Omental fat pad (tissue), 4 donors: ENCODE measurements around the gene C10orf143. TPM values are rescaled to one million over a fixed set of nuclear protein-coding genes. Genes with fewer than 3 reads are reported as not detected.
"Not testable (repeated sequence)": the region's sequence is repeated elsewhere in the genome, so short reads cannot be mapped to it uniquely, and the experiment has no call there.

Experiments used
- ATAC-seq: fragments of 150-250 bp; one replicate; pipeline ENCODE4 v1.9.1; 2016; ENCODE audit warnings: mild to moderate bottlenecking, moderate library complexity; ENCODE audit not compliant: low FRiP score
- DNase-seq: peaks from one replicate; pipeline ENCODE4 v3.0.0-alpha.2; 2019; ENCODE audit warnings: low spot score
- total RNA-seq, 4 donors: library from RNA; depleted of rRNA; stranded (reverse); fragments of >200 nt; gene quantifications; one replicate each; pipeline ENCODE4 v1.1.0, GENCODE V29; 2016
- TF ChIP-seq, protein P1 (sequence below), 3 donors: fragments of 450-650 bp; IDR thresholded peaks; one replicate each; pipeline ENCODE4 v1.5.1; 2016 to 2017; ENCODE audit warnings: antibody characterized with exemption in 3 of 3, mild to moderate bottlenecking in 3 of 3, moderate library complexity in 2 of 3

The C10orf143 gene
- total RNA-seq, 4 donors from 2014 or later = 1.3 to 2.6 (median 1.6) TPM

- ATAC-seq = no peak
- TF ChIP-seq, protein P1, sequence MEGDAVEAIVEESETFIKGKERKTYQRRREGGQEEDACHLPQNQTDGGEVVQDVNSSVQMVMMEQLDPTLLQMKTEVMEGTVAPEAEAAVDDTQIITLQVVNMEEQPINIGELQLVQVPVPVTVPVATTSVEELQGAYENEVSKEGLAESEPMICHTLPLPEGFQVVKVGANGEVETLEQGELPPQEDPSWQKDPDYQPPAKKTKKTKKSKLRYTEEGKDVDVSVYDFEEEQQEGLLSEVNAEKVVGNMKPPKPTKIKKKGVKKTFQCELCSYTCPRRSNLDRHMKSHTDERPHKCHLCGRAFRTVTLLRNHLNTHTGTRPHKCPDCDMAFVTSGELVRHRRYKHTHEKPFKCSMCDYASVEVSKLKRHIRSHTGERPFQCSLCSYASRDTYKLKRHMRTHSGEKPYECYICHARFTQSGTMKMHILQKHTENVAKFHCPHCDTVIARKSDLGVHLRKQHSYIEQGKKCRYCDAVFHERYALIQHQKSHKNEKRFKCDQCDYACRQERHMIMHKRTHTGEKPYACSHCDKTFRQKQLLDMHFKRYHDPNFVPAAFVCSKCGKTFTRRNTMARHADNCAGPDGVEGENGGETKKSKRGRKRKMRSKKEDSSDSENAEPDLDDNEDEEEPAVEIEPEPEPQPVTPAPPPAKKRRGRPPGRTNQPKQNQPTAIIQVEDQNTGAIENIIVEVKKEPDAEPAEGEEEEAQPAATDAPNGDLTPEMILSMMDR (IDR thresholded peaks at IDR 0.05) = no peak
- DNase-seq = no peak
These were observed 84.7 kb downstream of the C10orf143 start for GRCh38 chr10:130025811-130026485.

DNA sequence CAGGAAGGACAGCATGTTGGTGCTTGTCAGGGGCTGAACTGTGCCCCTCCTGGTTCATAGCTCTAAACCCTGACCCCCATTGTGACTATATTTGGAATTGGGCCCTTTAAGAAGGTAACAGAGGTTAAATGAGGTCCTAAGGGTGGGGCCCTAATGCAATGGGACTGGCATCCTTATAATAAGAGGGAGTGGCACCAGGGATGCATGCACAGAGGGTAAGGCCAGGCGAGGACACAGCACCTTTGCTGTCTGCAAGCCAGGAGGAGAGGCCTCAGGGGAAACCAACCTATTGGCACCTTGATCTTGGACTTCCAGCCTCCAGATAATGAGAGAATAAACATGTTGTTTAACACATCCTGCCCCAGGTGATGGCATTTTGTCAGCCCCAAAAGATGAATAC lies 85.3 kb downstream of the C10orf143 start:
- TF ChIP-seq, protein P1 (IDR thresholded peaks at IDR 0.05) = no peak
- DNase-seq (no peak), ATAC-seq (no peak)

GRCh38 chr10:130024779-130025325 lies 85.8 kb downstream of the C10orf143 start:
- ATAC-seq (no peak), DNase-seq (no peak)
- TF ChIP-seq, protein P1 (IDR thresholded peaks at IDR 0.05) = no peak

- ATAC-seq, DNase-seq: not testable (repeated sequence)
These were observed 86.3 kb downstream of the C10orf143 start for GRCh38 chr10:130024326-130024725.

DNA sequence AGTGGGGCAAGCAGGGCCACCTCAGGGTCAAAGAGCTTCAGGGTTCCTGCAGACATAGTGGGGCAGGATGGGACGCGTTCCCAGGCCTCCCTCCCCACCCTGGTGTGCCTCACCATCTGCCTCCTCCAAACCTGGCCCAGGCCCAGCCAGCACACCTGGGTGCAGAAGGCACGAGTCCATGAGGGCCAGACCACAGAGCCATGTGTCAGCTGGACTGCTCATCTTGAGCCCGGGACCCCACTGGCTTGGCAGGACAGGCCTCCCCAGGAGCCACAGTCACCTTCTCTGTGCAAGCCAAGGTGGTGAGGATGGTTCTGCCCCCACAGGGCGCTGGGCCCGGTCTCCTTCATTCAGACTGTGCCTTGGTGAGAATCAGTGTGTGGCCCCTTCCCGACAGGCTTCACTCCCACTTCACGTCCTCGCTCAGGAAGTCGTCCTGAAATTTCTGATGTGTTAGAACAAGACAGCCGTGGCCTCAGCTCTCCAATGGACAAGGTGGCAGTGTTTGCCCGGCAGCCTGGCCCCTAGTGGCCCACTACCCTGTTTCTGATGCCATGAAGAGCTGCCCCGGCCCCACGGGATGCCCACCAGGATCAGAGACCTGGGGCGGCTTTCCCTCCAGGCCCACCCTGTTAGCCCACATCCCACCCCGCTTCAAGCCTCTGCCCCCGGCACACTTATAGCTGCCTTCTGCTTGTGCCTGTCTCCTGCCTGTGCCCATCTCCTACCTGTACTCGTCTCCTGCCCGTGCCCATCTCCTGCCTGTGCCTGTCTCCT lies 87.0 kb downstream of the C10orf143 start:
- TF ChIP-seq, protein P1 (IDR thresholded peaks at IDR 0.05) = no peak
- ATAC-seq (no peak), DNase-seq (no peak)

- DNase-seq (no peak), ATAC-seq (no peak)
- TF ChIP-seq, protein P1 (IDR thresholded peaks at IDR 0.05) = no peak
These were observed 87.9 kb downstream of the C10orf143 start for GRCh38 chr10:130022511-130023299.

DNA sequence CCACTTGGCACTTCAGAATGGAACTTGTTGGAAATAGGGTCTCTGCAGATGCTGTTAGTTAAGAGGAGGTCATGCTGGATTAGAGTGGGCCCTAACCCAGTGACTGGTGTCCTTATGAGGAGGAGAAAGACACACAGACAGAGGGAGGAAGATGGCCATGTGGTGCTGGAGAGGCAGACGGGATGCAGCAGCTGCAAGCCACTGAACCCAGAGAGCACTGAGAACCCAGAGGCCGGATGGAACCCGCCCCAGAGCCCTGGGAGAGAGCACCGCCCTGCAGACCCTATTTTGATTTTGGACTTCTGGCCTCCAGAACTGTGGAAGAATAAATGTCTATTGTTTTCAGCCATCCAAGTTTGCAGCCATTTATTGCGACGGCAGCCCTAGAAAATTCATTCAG lies 88.5 kb downstream of the C10orf143 start:
- DNase-seq = no peak
- TF ChIP-seq, protein P1 (IDR thresholded peaks at IDR 0.05) = no peak
- no peak for ATAC-seq
